Caco-2 (cell line): Measurements from ENCODE around the gene FAM81A. TPM values are rescaled to one million over a fixed set of nuclear protein-coding genes. Genes with fewer than 3 reads are reported as not detected.
A peak's percentile ranks its signal among the peaks of the same experiment; 100 is the strongest.

Experiments
- BruUV-seq: library from RNA; stranded (reverse); fragments of 400-500 nt; replicated peaks from 2 replicates; lab custom pipeline; 2021; lab: Mats Ljungman, UMichigan
- CTCF ChIA-PET: fragments of 300-600 bp; sonication (Branson Sonifier 250); formaldehyde crosslinking; loops from one replicate; lab custom pipeline; 2022; ENCODE audit warnings: antibody characterized with exemption; lab: Charles Lee
- POLR2A ChIA-PET: fragments of 300-600 bp; sonication (Branson Sonifier 250); formaldehyde crosslinking; loops from one replicate; lab custom pipeline; 2022; ENCODE audit warnings: antibody characterized with exemption; lab: Charles Lee
- DNase-seq, 2 experiments: peaks; one replicate each; pipeline versions ENCODE4 v3.0.0 to v3.0.0-alpha.2; 2020 to 2022
- H3K27me3 ChIP-seq: replicated peaks from 2 replicates; pipeline ENCODE4 v1.6.0; 2011; ENCODE audit warnings: low read length; ENCODE audit not compliant: control insufficient read depth, insufficient read depth
- H3K36me3 ChIP-seq: 2 replicates; pipeline ENCODE4 v1.5.1; 2011; ENCODE audit warnings: low read length; ENCODE audit not compliant: control insufficient read depth, insufficient read depth
- H3K4me1 ChIP-seq: fragments of 250-450 bp; sonication (Bioruptor Pico); 2 replicates; pipeline ENCODE4 v1.5.1; 2020; ENCODE audit warnings: mild to moderate bottlenecking
- H3K4me3 ChIP-seq: 2 replicates; pipeline ENCODE4 v1.5.1; 2011; ENCODE audit warnings: low read depth, mild to moderate bottlenecking, control low read depth, low read length
- H3K9me3 ChIP-seq: fragments of 250-450 bp; sonication (Bioruptor Pico); 2 replicates; pipeline ENCODE4 v1.5.1; 2020; ENCODE audit warnings: mild to moderate bottlenecking, moderate library complexity
- H3K27ac Mint-ChIP-seq: one replicate; pipeline ENCODE4 v1.8.0; 2022; ENCODE audit warnings: mixed read lengths; ENCODE audit not compliant: unreplicated experiment
- H3K27me3 Mint-ChIP-seq: one replicate; pipeline ENCODE4 v1.8.0; 2022; ENCODE audit warnings: mixed read lengths; ENCODE audit not compliant: insufficient read depth, unreplicated experiment
- H3K36me3 Mint-ChIP-seq: one replicate; pipeline ENCODE4 v1.8.0; 2022; ENCODE audit warnings: mild to moderate bottlenecking, mixed read lengths; ENCODE audit not compliant: insufficient read depth, unreplicated experiment
- H3K4me1 Mint-ChIP-seq: one replicate; pipeline ENCODE4 v1.8.0; 2022; ENCODE audit warnings: low read depth, mixed read lengths; ENCODE audit not compliant: unreplicated experiment
- H3K4me3 Mint-ChIP-seq: one replicate; pipeline ENCODE4 v1.8.0; 2022; ENCODE audit warnings: mild to moderate bottlenecking, moderate library complexity, mixed read lengths; ENCODE audit not compliant: unreplicated experiment
- H3K9me3 Mint-ChIP-seq: one replicate; pipeline ENCODE4 v1.8.0; 2022; ENCODE audit warnings: mixed read lengths; ENCODE audit not compliant: unreplicated experiment
- CTCF ChIP-seq, 2 experiments: fragments of 200-600 bp in 1 of 2; IDR thresholded peaks; 1 replicate in 1 of 2; 2 replicates in 1 of 2; pipeline versions ENCODE4 v1.5.1 to v1.8.0; 2011 to 2022; ENCODE audit warnings: antibody characterized with exemption in 1 of 2, control low read depth in 1 of 2, inconsistent platforms in 1 of 2, low read depth in 1 of 2, low read length in 1 of 2, mild to moderate bottlenecking in 1 of 2, moderate library complexity in 1 of 2; ENCODE audit not compliant: insufficient read depth in 1 of 2, severe bottlenecking in 1 of 2, unreplicated experiment in 1 of 2
- intact Hi-C: fragments of 100-400 bp; cut with micrococcal nuclease; formaldehyde crosslinking; loops from one replicate; pipeline ENCODE4 v1.10.0; 2022; ENCODE audit not compliant: unreplicated experiment
- total RNA-seq: library from RNA; stranded (reverse); gene quantifications from 2 replicates; pipeline ENCODE4 v1.2.3, GENCODE V29; 2022

The FAM81A gene
- total RNA-seq, 1 experiment from 2014 or later: 6.8 TPM

GRCh38 chr15:59437142-59437816, 707 bp upstream of the FAM81A start:
- H3K27me3 Mint-ChIP-seq: peaks cover 2% of the 10 kb centered on the region
- TF ChIP-seq CTCF (IDR thresholded peaks at IDR 0.05; ENCODE audit: insufficient read depth in 1 of 2, low read depth in 1 of 2, low read length in 1 of 2, severe bottlenecking in 1 of 2, unreplicated experiment in 1 of 2): no peak
- Histone ChIP-seq H3K36me3 (no peaks in the 10 kb centered on the region), H3K9me3 (no peaks in the 10 kb centered on the region), H3K27me3 (no peaks in the 10 kb centered on the region), H3K4me3 (peak overlapping the region; percentile 36), H3K4me1 (peaks cover 8% of the 10 kb centered on the region; the same call in 1 of the 2 replicates)
- POLR2A ChIA-PET: interaction anchor here (1.1 kb wide), 1 partner anchor 64 kb away, joined by 6 read pairs; the partner anchor contains the start of gene MYO1E
- H3K36me3 Mint-ChIP-seq: no peaks in the 10 kb centered on the region
- no TSS peak for BruUV-seq
- no peaks in the 10 kb centered on the region for H3K9me3 Mint-ChIP-seq
- intact Hi-C loops: no loop called here
- H3K4me1 Mint-ChIP-seq: peaks cover 6% of the 10 kb centered on the region
- no peak for DNase-seq
- no peak overlapping the region for H3K27ac Mint-ChIP-seq
- CTCF ChIA-PET: no interaction called here
- peak overlapping the region; percentile 78 for H3K4me3 Mint-ChIP-seq

GRCh38 chr15:59438625-59439290, 772 bp downstream of the FAM81A start:
- H3K9me3 Mint-ChIP-seq: no peaks in the 10 kb centered on the region
- no peak for TF ChIP-seq CTCF (IDR thresholded peaks at IDR 0.05; ENCODE audit: insufficient read depth in 1 of 2, low read depth in 1 of 2, low read length in 1 of 2, severe bottlenecking in 1 of 2, unreplicated experiment in 1 of 2)
- Histone ChIP-seq H3K4me1 (peaks cover 8% of the 10 kb centered on the region; the same call in 1 of the 2 replicates), H3K4me3 (peak overlapping the region; percentile 53), H3K27me3 (no peaks in the 10 kb centered on the region), H3K9me3 (no peaks in the 10 kb centered on the region), H3K36me3 (no peaks in the 10 kb centered on the region)
- ChIA-PET POLR2A (no interaction called here), CTCF (no interaction called here)
- intact Hi-C loops: no loop called here
- peaks cover 6% of the 10 kb centered on the region for H3K4me1 Mint-ChIP-seq
- DNase-seq: no peak
- H3K27ac Mint-ChIP-seq: no peak overlapping the region
- H3K27me3 Mint-ChIP-seq: peaks cover 2% of the 10 kb centered on the region
- H3K4me3 Mint-ChIP-seq: peak overlapping the region; percentile 78
- BruUV-seq: no TSS peak
- no peaks in the 10 kb centered on the region for H3K36me3 Mint-ChIP-seq

GRCh38 chr15:59439576-59439975, 1.6 kb downstream of the FAM81A start:
- no peaks in the 10 kb centered on the region for H3K9me3 ChIP-seq
- POLR2A ChIA-PET: no interaction called here
- peaks cover 8% of the 10 kb centered on the region; the same call in 1 of the 2 replicates for H3K4me1 ChIP-seq
- Mint-ChIP-seq H3K4me3 (no peak overlapping the region), H3K36me3 (no peaks in the 10 kb centered on the region), H3K4me1 (peaks cover 6% of the 10 kb centered on the region), H3K9me3 (no peaks in the 10 kb centered on the region), H3K27ac (no peak overlapping the region), H3K27me3 (peaks cover 2% of the 10 kb centered on the region)
- intact Hi-C loops: no loop called here
- CTCF ChIA-PET: no interaction called here
- BruUV-seq: no TSS peak
- no peak overlapping the region for H3K4me3 ChIP-seq
- H3K36me3 ChIP-seq: no peaks in the 10 kb centered on the region
- no peak for TF ChIP-seq CTCF (IDR thresholded peaks at IDR 0.05; ENCODE audit: insufficient read depth in 1 of 2, low read depth in 1 of 2, low read length in 1 of 2, severe bottlenecking in 1 of 2, unreplicated experiment in 1 of 2)
- no peaks in the 10 kb centered on the region for H3K27me3 ChIP-seq
- DNase-seq: no peak
